Measurements from ENCODE around the gene HRAS.

- TF ChIP-seq POLR2A (IDR thresholded peaks at IDR 0.05) (no peak), CTCF (IDR thresholded peaks at IDR 0.05) (no peak), POLR2AphosphoS5 (IDR thresholded peaks at IDR 0.05) (no peak), EP300 (IDR thresholded peaks at IDR 0.05) (no peak)
Measured at GRCh38 chr11:528166-528814, 7.1 kb downstream of the HRAS start.
